DMS153 (cell line): ENCODE measurements around the gene ZBTB33.
A peak's percentile ranks its signal among the peaks of the same experiment; 100 is the strongest.

ENCODE experiments used
- DNase-seq: peaks from one replicate; lab custom pipeline; 2025; lab: John Stamatoyannopoulos, UW

ZBTB33 gene, protein sequence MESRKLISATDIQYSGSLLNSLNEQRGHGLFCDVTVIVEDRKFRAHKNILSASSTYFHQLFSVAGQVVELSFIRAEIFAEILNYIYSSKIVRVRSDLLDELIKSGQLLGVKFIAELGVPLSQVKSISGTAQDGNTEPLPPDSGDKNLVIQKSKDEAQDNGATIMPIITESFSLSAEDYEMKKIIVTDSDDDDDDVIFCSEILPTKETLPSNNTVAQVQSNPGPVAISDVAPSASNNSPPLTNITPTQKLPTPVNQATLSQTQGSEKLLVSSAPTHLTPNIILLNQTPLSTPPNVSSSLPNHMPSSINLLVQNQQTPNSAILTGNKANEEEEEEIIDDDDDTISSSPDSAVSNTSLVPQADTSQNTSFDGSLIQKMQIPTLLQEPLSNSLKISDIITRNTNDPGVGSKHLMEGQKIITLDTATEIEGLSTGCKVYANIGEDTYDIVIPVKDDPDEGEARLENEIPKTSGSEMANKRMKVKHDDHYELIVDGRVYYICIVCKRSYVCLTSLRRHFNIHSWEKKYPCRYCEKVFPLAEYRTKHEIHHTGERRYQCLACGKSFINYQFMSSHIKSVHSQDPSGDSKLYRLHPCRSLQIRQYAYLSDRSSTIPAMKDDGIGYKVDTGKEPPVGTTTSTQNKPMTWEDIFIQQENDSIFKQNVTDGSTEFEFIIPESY

GRCh38 chrX:120250522-120251271 lies at the start of gene ZBTB33:
TSS of gene ZBTB33 (plus strand) at chrX:120250812. CDS start at chrX:120253416, 2,604 bp downstream.
- DNase-seq: peak; percentile 95

DNA sequence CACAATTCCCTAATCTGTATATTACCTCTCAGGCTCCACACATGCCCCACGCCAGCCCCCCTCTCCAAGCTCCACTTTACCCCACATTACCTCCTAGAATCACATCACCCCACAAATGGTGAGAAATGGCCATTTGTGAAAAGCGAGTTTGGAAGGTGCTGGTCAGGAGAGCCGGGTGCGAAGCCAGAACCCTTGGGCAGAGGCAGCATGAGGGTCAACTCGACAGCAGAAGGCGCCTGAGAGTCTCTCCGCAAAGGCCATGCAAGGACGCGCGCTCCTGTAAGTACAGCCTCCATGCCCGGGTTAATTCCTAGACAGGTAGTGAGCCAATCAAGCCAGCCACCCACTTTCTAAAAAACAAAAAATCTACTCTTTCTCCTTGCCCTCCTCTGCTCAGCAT lies 49.8 kb upstream of the ZBTB33 start:
- DNase-seq: no peak

- no peak for DNase-seq
Observed at GRCh38 chrX:120205816-120206753, 44.5 kb upstream of the ZBTB33 start.

DNA sequence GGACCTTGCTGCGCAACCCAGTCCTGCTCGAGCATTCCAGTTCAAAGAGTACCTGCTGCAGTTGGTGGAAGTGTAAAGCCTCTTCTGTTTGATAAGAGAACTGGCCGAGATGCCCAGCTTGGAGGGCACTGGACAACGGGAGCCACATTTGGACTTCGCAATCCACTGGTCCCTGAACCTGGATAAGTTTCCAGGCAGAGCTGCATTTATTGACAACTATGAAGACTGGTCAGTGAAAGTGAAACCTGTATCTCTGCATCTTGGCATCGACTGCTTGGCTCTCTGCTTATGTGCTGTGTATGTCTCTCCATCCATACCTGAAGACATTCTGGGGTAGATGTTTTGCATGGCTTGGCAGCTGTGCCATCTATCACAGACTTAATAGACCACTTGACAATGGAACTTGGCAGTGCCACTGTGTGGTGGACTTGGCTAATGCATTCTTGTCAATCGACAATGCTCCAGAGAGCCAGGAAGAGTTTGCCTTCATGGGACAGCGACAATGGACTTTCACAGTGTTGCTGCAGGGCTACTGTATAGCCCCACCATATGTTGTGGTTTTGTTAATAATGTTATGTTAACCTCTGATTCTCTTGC lies 43.5 kb upstream of the ZBTB33 start:
- DNase-seq: no peak

DNA sequence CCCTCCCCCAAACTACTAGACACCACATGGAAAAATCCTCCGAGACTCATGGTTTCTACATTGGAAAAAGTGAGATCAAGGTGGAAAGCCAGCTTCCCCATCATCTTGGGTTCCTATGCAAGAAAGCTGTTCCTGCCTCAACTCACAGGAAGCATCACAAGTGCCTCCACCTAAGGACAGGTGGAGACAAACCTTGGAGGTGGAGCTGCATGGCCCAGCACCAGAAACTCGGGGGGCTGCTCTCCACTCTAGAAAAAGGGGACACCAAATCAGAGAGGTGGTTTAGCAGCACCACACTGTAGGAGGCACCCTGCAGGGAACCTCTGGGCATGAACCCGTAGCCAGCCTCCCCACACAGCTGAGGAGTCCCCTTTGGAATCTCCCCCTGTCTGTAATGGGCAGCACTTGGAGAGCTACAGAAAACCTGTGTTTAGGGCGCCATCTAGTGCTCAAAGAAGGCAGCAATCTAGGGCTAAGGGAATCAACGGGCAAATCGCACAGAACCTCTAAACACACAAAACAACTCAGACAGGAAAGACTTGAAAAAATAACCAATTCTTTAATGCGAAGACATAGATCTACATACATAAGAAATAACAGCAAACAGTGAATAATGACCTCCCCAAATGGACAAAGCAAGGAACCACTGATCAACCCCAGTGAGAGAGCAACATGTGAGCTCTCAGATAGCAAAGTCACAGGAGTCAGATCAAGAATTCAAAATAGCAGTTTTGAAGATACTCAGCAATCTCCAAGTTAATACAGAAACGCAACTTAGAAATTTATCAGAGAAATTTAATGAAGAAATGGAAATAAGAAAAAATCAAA lies 37.0 kb upstream of the ZBTB33 start:
- peak; percentile 34 for DNase-seq

DNA sequence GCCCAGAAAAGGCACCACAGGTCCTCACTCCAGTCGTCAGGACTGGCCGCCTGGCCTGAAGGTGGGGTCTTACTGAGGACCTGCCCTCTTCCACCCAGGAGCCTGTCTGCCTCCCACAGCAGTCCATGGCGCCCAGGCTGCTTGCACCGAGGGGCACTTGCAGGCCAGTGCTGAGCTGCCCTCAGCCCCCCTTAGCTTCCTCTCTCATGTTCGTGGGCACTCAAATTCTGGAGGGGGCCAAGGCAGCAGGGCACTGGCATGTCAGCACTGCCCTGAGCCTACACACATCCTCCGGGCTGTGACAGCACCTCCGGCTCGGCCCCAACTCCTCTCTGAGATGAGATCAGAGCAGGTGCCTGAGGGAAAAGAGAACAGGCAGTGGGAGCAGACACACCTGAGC lies 27.2 kb upstream of the ZBTB33 start:
- DNase-seq: no peak

- DNase-seq: no peak
Observed at GRCh38 chrX:120224388-120224787, 26.2 kb upstream of the ZBTB33 start.

GRCh38 chrX:120228187-120228908 lies 22.3 kb upstream of the ZBTB33 start:
- DNase-seq: no peak

- no peak for DNase-seq
Observed at GRCh38 chrX:120235284-120235683, 15.3 kb upstream of the ZBTB33 start.

GRCh38 chrX:120236687-120237479 lies 13.7 kb upstream of the ZBTB33 start:
- no peak for DNase-seq

DNA sequence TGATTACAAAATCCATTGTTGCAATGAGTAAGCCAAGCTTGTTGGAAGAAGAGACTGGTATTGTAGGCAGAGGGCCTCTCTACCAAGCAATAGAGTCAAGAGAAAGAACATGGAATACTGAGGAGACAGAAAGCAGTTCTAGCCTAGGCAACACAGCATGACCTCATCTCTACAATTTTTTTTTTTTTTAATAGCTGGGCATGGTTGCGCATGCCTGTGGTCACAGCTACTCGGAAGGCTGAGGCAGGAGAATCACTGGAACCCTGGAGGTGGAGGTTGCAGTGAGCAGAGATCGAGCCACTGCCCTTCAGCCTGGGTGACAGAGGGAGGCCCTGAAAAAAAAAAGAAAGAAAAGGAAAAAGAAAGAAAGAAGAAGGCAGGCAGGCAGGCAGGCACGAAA lies 11.7 kb upstream of the ZBTB33 start:
- no peak for DNase-seq

DNA sequence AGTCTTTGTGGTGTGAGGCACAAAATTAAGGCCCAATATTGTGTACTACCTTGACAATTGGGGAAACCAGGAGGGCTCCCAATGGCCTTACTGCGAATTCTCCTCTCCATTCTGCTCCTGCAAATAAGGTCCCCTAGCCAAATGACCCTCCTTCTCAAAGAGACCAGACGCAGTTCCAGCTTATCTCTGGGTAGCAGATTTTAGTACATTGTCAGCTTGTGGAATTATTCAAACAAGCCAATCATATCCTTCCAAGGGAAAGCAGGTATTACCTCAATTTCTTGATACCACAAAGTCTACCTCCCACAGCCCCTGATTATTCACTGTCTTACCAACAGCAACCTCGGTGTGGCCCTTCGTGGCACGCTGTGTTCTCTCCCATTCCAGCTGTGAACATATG lies 7.8 kb upstream of the ZBTB33 start:
- no peak for DNase-seq

DNA sequence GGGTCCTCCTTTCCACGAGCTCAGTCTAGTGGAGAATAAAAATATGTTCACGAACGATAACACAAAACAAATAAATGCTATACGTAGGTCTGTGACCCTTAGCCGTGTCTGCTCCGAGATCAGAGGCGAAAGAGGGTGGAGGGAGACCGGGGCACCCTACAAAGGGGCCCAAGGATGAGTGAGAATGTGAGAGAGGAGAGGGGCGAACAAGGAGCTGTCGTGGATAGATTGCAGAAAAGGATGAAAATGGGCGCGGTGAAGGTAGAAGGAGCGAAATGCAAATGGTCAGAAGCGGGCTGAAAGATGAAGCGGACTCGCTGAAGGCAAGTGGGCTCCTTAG lies 6.2 kb upstream of the ZBTB33 start:
- DNase-seq: no peak

DNA sequence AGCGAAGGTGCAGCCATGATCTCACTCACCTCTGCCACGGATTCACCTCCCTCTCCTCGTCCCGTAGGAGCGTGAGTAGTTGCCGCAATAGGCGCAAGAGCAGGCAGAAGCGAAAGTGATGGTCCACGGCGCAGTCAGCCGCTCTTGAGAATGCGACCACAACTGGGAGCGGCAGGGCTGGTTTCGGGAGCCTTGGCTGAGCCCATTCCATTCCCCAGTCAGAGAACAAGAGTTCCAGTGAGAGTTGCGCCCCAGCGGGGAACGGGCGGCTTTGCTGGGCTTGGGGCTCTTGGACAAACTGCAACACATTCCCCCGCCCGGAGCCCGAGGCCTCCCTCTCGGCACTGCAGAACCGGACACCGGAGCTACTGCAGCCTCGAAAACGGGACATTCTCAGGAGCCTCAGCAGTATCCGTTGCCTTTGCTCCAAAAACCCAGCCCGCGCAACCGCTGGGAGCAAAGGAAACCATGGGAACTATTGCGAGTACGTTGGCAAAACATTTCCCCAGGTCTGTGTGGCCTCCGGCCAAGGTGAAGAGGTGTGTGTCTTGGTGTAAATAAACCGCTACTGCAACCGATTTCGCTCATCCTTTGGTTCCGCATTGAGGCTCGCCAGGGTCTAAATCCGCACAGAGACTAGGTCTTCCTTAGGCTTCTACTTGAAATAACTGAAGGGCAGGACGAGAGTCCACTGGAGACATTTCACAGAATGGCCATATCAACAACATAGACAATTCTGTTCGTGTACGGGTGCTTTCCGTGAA lies 5.7 kb upstream of the ZBTB33 start:
- peak; percentile 69 for DNase-seq

DNA sequence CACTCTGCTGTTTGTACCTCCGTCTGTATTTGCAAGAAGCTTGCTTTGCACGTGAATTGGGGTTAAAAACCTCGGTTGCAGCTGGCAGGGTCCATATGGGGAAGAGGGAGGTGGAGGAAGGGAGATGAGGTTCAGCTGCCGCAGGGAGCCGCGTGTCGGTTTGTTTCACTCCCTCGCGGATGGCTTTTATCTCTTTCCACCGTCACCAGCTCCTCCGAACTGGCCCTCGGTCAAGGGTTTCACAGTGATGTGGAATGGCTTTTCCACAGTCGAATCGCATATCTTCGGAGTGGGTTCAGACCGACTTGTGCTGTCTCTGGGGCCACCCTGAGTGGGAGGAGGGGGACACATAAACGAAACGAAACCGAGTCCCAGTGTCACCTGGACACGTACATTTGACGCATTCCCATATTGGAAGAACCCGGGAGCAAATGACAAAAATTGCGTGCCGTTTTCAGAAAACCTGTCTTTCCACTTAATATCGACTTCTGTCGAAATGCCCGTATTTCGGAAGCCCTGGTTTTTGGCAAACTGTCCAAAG lies 929 bp downstream of the ZBTB33 start:
- DNase-seq: peak; percentile 2

- DNase-seq: no peak
Observed at GRCh38 chrX:120253784-120254183, 3.2 kb downstream of the ZBTB33 start.

GRCh38 chrX:120260369-120260768 lies 9.8 kb downstream of the ZBTB33 start:
- DNase-seq: peak; percentile 79
